Measurements from ENCODE around the gene TAX1BP3.
"Not testable (repeated sequence)": the region's sequence is repeated elsewhere in the genome, so short reads cannot be mapped to it uniquely, and the experiment has no call there.

GRCh38 chr17:3705718-3705984 lies 37.3 kb upstream of the TAX1BP3 start:
- not testable (repeated sequence) for TF ChIP-seq CTCF (IDR thresholded peaks at IDR 0.05; ENCODE audit: insufficient read depth, low read length); POLR2AphosphoS5 (IDR thresholded peaks at IDR 0.05; ENCODE audit: low read depth); REST (IDR thresholded peaks at IDR 0.05; ENCODE audit: insufficient replicate concordance, low read depth); SPI1 (IDR thresholded peaks at IDR 0.05; ENCODE audit: borderline replicate concordance, low read depth)
